SJSA1 (cell line): ENCODE data around the gene KAZN. TPM values are rescaled to one million over a fixed set of nuclear protein-coding genes. Genes with fewer than 3 reads are reported as not detected.
A peak's percentile ranks its signal among the peaks of the same experiment; 100 is the strongest.

ENCODE experiments used
- DNase-seq, 2 experiments: peaks; one replicate each; pipeline ENCODE4 v3.0.0-alpha.2; 2015 to 2020; ENCODE audit warnings: low spot score in 2 of 2, low read depth in 1 of 2
- H3K27ac ChIP-seq: fragments of 250-450 bp; sonication (Bioruptor Pico); 2 replicates; pipeline ENCODE4 v1.5.1; 2020; ENCODE audit warnings: mild to moderate bottlenecking, moderate library complexity
- H3K27me3 ChIP-seq: fragments of 250-450 bp; sonication (Bioruptor Pico); replicated peaks from 2 replicates; pipeline ENCODE4 v1.5.1; 2020; ENCODE audit warnings: mild to moderate bottlenecking, moderate library complexity
- H3K36me3 ChIP-seq: fragments of 250-450 bp; sonication (Bioruptor Pico); 2 replicates; pipeline ENCODE4 v1.5.1; 2020; ENCODE audit warnings: mild to moderate bottlenecking
- H3K4me1 ChIP-seq: fragments of 250-450 bp; sonication (Bioruptor Pico); replicated peaks from 2 replicates; pipeline ENCODE4 v1.6.1; 2021; ENCODE audit warnings: mild to moderate bottlenecking
- H3K4me3 ChIP-seq: fragments of 250-450 bp; sonication (Bioruptor Pico); 2 replicates; pipeline ENCODE4 v1.5.1; 2020; ENCODE audit warnings: mild to moderate bottlenecking
- H3K9me3 ChIP-seq: fragments of 250-450 bp; sonication (Bioruptor Pico); replicated peaks from 2 replicates; pipeline ENCODE4 v1.5.1; 2020; ENCODE audit warnings: mild to moderate bottlenecking
- total RNA-seq: library from RNA; depleted of rRNA; stranded (reverse); fragments of >200 nt; shearing (Covaris generic); gene quantifications from 2 replicates; pipeline ENCODE4 v1.2.3, GENCODE V29; 2014

KAZN gene
- total RNA-seq, 1 experiment from 2014 or later = 4.2 TPM

DNA sequence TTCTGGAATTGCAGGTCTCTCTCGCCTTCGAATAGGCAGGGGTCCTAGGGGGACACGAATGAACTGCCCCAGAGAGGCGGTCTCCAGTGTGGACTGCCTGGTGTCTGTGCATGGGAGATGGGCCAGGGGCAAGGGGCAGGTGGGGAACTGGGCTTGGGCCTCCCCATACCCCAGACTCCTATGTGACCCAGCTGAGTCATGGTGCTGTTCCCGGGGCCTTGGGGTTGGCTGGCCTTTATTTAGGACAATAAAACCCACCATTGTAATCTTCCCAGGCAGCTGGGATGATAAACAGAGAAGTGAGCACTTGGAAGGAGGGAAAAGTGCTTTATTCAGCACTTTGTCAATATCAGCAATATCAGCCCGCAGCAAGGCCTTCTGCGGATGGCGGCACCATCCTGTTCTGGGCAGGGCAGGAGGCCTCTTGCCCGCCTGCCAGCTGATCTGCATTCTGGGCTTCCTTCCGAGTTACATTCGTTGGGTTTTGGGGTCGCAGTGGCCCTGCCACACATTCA is 346.0 kb downstream of the KAZN start:
- H3K4me3 ChIP-seq = no peak overlapping the region
- peak in 1 of 2 experiments; percentile 29 for DNase-seq
- H3K4me1 ChIP-seq = peaks cover 69% of the 10 kb centered on the region
- no peaks in the 10 kb centered on the region for H3K9me3 ChIP-seq
- peak overlapping the region; percentile 71; the same call in 1 of the 2 replicates for H3K27ac ChIP-seq
- H3K27me3 ChIP-seq = no peaks in the 10 kb centered on the region
- no peaks in the 10 kb centered on the region for H3K36me3 ChIP-seq

DNA sequence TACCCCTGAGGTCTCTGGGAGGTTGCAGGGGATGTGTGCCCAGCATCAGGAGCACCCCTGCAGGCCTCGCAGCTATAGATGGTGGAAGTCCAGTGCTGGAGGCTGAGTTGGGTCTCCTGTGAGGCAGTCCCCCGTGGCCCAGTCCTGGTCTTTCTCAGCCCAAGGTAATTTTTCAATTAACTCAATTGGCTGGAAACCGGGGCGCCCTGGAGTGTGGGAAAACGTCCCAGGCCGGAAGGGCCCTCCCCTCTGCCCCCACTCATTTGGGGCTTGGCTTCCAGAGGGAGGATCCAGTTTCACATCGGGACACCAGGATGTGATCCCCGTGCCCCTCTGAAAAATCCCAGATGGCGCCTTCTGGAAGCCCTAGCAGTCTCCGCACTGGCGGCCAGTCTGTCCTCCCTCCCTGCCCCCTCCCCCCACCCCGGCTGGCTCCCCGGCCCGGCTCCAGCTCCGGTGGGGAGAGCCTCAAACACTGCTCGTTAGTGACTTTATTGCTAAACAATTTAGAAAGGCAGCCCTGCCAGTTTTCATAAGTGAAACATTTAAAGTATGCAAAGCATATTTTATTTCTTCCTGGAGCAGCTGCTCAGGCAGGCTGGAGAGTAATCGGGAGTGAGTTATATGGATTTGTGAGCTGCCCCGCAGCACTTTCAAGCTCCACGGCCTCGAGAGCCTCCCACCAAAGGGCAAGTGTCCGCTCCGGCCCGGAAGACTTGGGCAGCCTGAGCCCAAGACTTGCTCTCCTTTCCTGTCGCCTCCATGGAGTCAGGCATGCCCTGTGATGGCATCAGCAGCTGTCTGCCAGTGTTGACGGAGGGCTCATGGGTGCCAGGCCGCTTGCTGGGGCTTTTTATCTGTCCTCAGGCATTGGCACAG is 346.9 kb downstream of the KAZN start:
- H3K4me3 ChIP-seq = peak overlapping the region; percentile 19
- H3K36me3 ChIP-seq = no peaks in the 10 kb centered on the region
- DNase-seq = peak; percentile 60 to 62
- H3K9me3 ChIP-seq = no peaks in the 10 kb centered on the region
- peak overlapping the region; percentile 71 for H3K27ac ChIP-seq
- peaks cover 61% of the 10 kb centered on the region for H3K4me1 ChIP-seq
- no peaks in the 10 kb centered on the region for H3K27me3 ChIP-seq

DNA sequence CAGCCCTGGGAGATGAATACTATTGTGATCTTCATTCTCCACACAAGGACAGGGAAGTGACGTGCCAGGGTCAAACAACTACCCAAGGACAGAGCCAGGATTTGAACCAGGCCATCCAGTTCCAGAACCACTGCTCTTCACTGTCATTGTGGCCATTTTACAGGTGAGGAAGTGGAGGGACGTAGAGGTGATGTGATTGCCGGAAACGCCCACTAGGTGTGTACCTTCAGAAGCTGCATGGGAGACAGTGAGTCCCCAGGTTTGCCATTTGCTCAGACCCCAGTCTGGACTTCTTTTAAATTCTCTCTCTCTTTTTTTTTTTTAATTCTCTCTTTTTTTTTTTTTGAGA is 347.5 kb downstream of the KAZN start:
- H3K27ac ChIP-seq = peak overlapping the region; percentile 71
- H3K27me3 ChIP-seq = no peaks in the 10 kb centered on the region
- H3K9me3 ChIP-seq = no peaks in the 10 kb centered on the region
- no peaks in the 10 kb centered on the region for H3K36me3 ChIP-seq
- peaks cover 61% of the 10 kb centered on the region for H3K4me1 ChIP-seq
- H3K4me3 ChIP-seq = peak overlapping the region; percentile 19; the same call in 1 of the 2 replicates
- no peak for DNase-seq

DNA sequence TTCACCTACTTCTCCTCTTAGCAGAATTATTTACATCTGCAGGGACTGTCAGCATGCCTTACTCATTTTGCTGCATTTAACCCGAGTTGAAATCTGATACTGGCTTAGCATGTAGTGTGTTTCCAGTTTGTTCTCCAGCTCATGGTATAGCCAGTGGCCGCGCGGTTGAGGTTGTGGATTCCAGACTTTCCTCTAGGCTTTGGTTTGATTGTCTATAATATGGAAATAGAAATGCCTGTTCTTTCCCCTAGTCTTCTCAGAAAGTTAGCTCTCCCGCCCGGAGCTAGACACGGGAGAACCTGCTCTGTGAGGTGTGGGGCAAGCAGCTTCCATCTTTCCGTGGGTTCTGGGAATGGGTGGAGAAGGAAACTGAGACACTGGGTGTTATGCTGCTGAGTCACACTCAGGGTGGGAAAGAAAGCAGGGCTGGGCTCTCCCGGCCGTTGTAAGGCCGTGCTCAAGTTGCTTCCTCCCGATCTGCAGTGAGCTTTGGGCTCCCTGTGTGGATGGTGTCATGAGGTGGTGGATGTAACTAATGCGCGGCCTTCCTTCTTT is 348.3 kb downstream of the KAZN start:
- H3K4me3 ChIP-seq = no peak overlapping the region
- no peaks in the 10 kb centered on the region for H3K36me3 ChIP-seq
- peak overlapping the region; percentile 25 for H3K27ac ChIP-seq
- H3K27me3 ChIP-seq = no peaks in the 10 kb centered on the region
- H3K4me1 ChIP-seq = peaks cover 58% of the 10 kb centered on the region
- H3K9me3 ChIP-seq = no peaks in the 10 kb centered on the region
- peak in 1 of 2 experiments; percentile 48 for DNase-seq

DNA sequence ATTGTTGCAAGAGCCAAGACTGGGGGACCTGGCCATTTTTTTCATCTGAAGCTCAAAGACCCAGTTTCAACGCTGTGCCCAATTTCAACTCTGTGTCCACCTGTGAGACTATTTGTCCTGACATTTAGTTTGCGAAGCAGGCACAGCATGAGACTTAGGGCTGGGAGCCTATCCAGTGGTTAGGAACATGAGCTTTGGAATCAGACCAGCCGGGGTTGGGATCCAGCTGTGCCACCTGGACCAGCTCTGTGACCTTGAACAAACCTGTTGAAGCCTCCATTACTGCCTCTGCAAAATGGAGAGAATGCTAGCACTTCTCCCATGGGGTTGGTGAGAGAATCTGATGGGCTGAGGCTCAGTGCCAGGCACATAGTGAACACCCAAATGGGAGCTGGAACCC is 348.9 kb downstream of the KAZN start:
- Histone ChIP-seq H3K27ac (peak overlapping the region; percentile 25; the same call in 1 of the 2 replicates), H3K4me1 (peaks cover 52% of the 10 kb centered on the region), H3K27me3 (no peaks in the 10 kb centered on the region), H3K9me3 (no peaks in the 10 kb centered on the region), H3K4me3 (no peak overlapping the region), H3K36me3 (no peaks in the 10 kb centered on the region)
- no peak for DNase-seq

DNA sequence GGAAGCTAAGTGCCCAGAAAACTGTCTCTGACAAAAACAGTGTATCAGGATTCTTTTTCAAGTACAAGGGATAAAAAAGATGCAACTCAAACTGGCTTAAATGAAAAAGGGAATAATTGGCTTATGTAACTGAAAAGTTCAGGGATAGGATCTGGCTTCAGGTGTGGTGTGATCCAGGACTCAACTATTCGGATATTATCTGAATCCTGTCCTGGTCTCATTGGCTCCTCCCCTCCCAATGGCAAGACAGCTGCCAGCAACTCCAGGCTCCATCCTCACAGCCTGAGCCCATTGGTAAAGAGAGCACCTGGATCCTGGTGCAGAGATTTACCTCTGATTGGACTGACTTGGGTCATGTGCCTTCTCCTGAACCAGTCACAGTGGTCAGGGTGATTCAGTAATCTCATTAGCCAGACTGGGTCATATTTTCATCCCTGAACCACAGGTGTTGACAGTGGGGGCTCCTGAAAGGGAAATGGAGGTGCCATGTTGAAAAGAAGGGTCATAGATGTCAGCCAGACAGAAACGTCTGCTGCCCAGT is 349.7 kb downstream of the KAZN start:
- no peak overlapping the region for H3K27ac ChIP-seq
- no peaks in the 10 kb centered on the region for H3K36me3 ChIP-seq
- H3K27me3 ChIP-seq = no peaks in the 10 kb centered on the region
- no peaks in the 10 kb centered on the region for H3K9me3 ChIP-seq
- peaks cover 44% of the 10 kb centered on the region for H3K4me1 ChIP-seq
- no peak for DNase-seq
- H3K4me3 ChIP-seq = no peak overlapping the region

DNA sequence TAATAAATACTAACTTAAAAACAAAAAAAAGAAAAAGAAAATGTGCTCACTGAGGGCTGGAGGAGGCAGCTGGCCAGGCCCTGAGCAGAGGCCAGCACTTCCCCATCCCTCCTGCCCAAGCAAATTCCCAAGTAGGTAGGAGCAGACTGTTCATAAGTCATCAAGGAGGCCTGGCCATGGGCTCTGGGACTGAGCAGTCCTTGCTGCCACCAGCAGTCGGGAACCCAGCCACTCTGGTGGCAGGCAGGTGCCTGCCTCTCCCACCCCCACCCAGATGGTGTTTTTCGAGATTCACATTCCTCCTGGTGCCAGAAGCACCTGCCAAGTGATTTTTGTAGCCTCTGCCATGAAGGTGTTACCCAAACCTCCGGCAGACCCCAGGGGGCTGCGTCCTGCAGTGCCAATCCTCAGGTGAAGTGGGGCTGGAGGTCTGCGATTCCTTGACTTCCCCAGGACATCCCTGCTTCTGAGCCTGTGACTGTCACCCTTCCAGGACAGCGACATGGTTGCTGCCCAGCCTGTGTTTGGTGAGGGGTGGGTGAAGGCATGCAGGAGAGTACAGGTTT is 350.9 kb downstream of the KAZN start:
- Histone ChIP-seq H3K27ac (no peak overlapping the region), H3K4me3 (no peak overlapping the region), H3K4me1 (peaks cover 32% of the 10 kb centered on the region), H3K27me3 (no peaks in the 10 kb centered on the region), H3K9me3 (no peaks in the 10 kb centered on the region), H3K36me3 (no peaks in the 10 kb centered on the region)
- DNase-seq = no peak

DNA sequence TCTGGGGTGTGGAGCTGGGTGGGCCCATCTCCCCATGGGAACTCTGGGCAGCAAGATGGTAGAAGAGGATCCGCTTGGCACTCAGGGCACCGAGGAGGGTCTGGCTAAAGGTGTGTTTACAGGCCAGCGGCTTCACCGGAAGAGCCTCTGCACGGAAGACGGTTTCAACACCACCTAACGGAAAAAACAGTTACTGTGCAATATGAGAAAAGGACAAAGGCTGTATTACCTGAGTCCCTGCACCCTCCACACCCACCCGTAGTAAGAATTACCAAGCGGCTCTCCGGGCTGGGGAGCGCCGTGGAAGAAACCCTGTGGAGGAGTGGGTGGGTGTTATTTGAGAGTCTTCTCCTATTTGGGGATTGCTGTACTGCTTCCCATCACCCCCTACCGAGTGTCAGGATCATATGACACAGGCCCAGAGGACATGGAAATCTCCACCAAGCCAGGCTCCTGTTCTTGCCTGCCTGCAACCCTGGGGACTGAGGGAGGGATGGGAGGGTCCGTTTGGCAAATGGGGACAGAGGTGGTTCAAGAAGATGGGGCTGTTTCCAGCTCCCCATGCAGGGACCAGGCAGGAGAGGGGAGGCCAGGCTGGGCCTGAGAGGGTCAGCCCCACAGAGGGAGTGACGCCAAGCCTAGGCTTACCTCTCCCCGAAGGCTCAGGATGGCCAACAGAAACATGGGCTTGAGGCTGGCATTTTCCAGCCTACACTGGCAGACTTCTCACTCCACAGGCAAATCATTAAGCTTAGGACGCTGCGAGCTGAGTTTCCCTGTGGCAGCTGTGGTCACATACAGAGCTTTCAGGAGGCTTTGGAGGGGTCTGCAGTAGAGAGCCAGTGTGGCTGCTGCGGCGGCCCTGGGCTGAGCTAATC is 351.6 kb downstream of the KAZN start:
- H3K27me3 ChIP-seq = no peaks in the 10 kb centered on the region
- no peaks in the 10 kb centered on the region for H3K9me3 ChIP-seq

DNA sequence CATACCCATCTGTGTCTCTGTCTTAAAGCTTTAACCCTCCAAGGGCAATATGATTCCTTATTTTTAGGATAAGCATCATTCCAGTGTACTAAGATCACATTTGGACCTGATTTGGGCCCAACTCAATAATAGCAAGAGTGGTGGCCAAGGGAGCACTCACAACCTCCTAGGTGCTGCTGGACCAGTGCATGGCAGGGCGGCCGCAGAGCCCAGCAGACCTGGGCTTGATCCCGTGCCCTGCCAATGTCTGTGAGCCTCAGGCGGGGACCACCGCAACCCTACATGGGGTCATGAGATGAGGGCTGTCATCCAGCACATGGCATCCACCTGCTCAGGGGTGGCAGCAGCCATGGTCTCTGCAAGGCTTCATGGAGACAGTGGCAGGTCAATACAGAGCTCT is 353.3 kb downstream of the KAZN start:
- peaks cover 8% of the 10 kb centered on the region for H3K4me1 ChIP-seq
- H3K36me3 ChIP-seq = no peaks in the 10 kb centered on the region
- DNase-seq = no peak
- H3K27ac ChIP-seq = no peak overlapping the region
- H3K9me3 ChIP-seq = no peaks in the 10 kb centered on the region
- no peaks in the 10 kb centered on the region for H3K27me3 ChIP-seq
- no peak overlapping the region for H3K4me3 ChIP-seq

More for the DNA sequence above, 351.6 kb downstream of the KAZN start:
- Histone ChIP-seq H3K36me3 (no peaks in the 10 kb centered on the region), H3K27ac (no peak overlapping the region), H3K4me3 (no peak overlapping the region), H3K4me1 (peaks cover 25% of the 10 kb centered on the region)
- DNase-seq = no peak

DNA sequence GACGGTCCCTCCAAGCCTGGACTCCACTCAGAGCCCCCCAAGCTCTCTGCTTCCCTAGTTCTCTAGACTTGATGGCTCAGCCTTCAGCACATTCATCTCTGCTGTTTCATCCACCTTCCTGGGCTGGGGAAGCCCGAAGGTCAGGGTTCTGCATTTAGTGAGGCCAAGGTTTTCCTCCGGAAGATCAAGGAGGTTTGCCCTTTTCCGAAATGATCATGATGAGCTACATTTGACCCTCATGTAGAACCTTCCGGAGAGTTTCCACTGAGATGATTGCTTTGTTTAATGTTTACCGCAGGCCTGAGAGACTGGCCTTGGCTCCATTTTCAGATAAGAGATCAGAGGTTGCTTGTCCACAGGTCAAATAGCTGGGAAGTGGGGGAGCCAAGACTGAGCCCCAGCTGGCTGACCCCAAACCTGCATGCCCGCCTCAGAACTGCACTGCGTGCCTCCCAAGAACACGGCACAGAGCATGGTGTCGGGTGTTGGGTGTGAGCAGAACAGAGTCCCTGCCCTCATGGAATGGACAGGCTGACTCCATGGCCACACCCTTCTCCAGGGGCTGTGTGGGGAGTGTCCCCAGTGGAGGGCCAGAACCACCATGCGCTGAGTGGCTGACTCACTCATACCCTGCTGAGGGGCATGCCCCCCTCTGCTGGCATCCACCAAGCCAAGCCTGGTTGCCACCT is 354.3 kb downstream of the KAZN start:
- Histone ChIP-seq H3K4me3 (no peak overlapping the region), H3K27ac (no peak overlapping the region), H3K9me3 (no peaks in the 10 kb centered on the region), H3K4me1 (no peaks in the 10 kb centered on the region), H3K36me3 (no peaks in the 10 kb centered on the region), H3K27me3 (no peaks in the 10 kb centered on the region)
- no peak for DNase-seq

DNA sequence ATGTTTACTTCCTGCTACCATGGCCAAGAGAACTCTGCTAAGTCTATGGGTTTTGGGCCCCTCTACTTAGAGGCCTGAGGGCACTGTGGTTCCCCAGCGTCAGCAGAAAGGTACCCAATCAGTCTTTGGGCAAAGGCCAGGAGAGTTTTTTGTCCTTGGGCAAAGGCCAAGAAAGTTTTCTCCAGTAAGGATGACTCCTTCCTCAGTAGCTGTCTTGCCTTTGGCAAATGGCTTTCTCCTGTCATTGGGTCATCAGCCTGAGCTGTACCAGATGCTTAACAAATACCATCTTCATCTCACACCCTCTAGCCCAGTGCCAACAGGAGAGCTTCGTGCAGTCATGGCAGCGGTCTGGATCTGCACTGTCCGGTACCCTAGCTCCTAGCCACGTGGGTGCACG is 355.7 kb downstream of the KAZN start:
- Histone ChIP-seq H3K27ac (no peak overlapping the region), H3K4me1 (no peaks in the 10 kb centered on the region)
- DNase-seq = no peak

DNA sequence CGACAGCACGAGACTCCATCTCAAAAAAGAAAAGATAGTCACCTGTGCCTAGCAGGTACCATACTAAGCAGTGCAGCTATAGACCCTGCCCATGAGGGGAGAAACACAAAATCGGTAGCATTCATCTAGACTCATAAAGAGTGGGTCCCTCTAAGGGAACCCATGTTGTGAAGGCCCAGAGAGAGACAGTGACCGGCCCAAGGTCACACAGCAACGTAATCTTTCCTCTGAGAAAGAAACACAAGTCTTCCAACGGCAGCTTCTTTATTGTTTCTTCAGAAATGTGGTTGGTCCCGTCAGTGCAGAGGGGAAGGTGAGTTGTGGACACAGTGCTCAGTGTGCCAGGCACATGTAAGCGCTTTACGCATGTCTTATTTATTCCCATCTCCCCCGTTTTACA is 356.4 kb downstream of the KAZN start:
- Histone ChIP-seq H3K9me3 (no peaks in the 10 kb centered on the region), H3K27ac (no peak overlapping the region), H3K36me3 (no peaks in the 10 kb centered on the region), H3K4me3 (no peak overlapping the region), H3K4me1 (no peaks in the 10 kb centered on the region), H3K27me3 (no peaks in the 10 kb centered on the region)
- no peak for DNase-seq

More for the DNA sequence above, 355.7 kb downstream of the KAZN start:
- no peak overlapping the region for H3K4me3 ChIP-seq
- H3K27me3 ChIP-seq = no peaks in the 10 kb centered on the region
- H3K36me3 ChIP-seq = no peaks in the 10 kb centered on the region
- H3K9me3 ChIP-seq = no peaks in the 10 kb centered on the region

DNA sequence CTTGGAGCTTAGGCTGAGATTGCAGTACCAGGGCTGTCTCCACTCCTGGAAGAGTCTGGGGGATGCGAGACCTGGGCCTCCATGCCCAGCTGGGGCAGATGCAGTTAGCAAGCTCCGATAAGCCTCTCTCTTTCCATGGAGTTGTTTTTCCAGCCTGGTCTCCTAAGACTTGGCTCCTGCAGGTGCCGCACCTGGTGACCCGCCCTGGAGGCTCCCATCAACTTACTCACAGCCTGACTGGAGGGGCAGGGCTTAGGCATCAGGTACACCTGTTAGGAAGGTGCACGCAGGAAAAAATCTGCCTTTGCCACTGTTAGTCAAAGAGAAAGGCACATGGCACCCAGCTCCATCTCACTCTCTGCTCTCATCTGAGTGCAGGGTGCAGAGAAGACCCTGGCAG is 356.9 kb downstream of the KAZN start:
- Histone ChIP-seq H3K27me3 (no peaks in the 10 kb centered on the region), H3K9me3 (no peaks in the 10 kb centered on the region)

More for the DNA sequence above, 356.9 kb downstream of the KAZN start:
- no peak for DNase-seq
- H3K36me3 ChIP-seq = no peaks in the 10 kb centered on the region
- no peaks in the 10 kb centered on the region for H3K4me1 ChIP-seq
- no peak overlapping the region for H3K27ac ChIP-seq
- H3K4me3 ChIP-seq = no peak overlapping the region
